Prostate gland (tissue), 2 donors: ENCODE data around the gene PPA1. TPM values are rescaled to one million over a fixed set of nuclear protein-coding genes. Genes with fewer than 3 reads are reported as not detected.
A peak's percentile ranks its signal among the peaks of the same experiment; 100 is the strongest.

ENCODE experiments used
- DNase-seq: peaks from one replicate; pipeline ENCODE4 v3.0.0-alpha.2; 2019; ENCODE audit warnings: low spot score
- H3K27ac ChIP-seq, 2 donors: fragments of 200-600 bp; sonication (generic); 2 replicates each; pipeline ENCODE4 v1.5.1; 2017 to 2019
- H3K27me3 ChIP-seq: fragments of 200-600 bp; sonication (generic); replicated peaks from 2 replicates; pipeline ENCODE4 v1.5.1; 2019; ENCODE audit not compliant: insufficient read depth
- H3K36me3 ChIP-seq, 2 donors: fragments of 200-600 bp; sonication (generic); 1 replicate in 1 of 2; 2 replicates in 1 of 2; pipeline versions ENCODE4 v1.5.1 to v1.8.1; 2017 to 2019
- H3K4me1 ChIP-seq: fragments of 200-600 bp; sonication (generic); replicated peaks from 2 replicates; pipeline ENCODE4 v1.5.1; 2019
- H3K4me3 ChIP-seq, 2 donors: fragments of 200-600 bp; sonication (generic); 2 replicates each; pipeline ENCODE4 v1.5.1; 2017 to 2019
- H3K9me3 ChIP-seq: fragments of 200-600 bp; sonication (generic); 2 replicates; pipeline ENCODE4 v1.5.1; 2017
- CTCF ChIP-seq, 4 experiments: fragments of 200-600 bp in 2 of 4; fragments of 450-650 bp in 2 of 4; sonication (generic) in 2 of 4; IDR thresholded peaks; 1 replicate in 3 of 4; 2 replicates in 1 of 4; pipeline ENCODE4 v1.5.1; 2016 to 2019; ENCODE audit warnings: antibody characterized with exemption in 4 of 4, mild to moderate bottlenecking in 2 of 4, moderate library complexity in 2 of 4
- POLR2A ChIP-seq: fragments of 450-650 bp; IDR thresholded peaks from one replicate; pipeline ENCODE4 v1.6.1; 2016; ENCODE audit warnings: antibody characterized with exemption, mild to moderate bottlenecking
- POLR2AphosphoS5 ChIP-seq: sonication (generic); formaldehyde crosslinking; IDR thresholded peaks from one replicate; pipeline ENCODE4 v1.6.1; 2017; ENCODE audit warnings: antibody characterized with exemption
- WGBS: methylation state at CpG from one replicate; pipeline ENCODE4 v1.1.5; 2018; 5-methylcytosine and 5-hydroxymethylcytosine counted together
- intact Hi-C: fragments of 100-400 bp; cut with DNase I; formaldehyde crosslinking; loops from one replicate; pipeline ENCODE4 v1.14.2; 2022
- total RNA-seq, 2 donors: library from RNA; depleted of rRNA; stranded (reverse); fragments of >200 nt; gene quantifications; one replicate each; pipeline ENCODE4 v1.1.0, GENCODE V29; 2016

PPA1 gene
- total RNA-seq, result 100 to 1,000 TPM in 1 of 2 donors, 10 to 100 TPM in 1; 79.4 to 109 TPM

- H3K4me1 ChIP-seq, result peaks cover 4% of the 10 kb centered on the region
- intact Hi-C loops, result no loop called here
- peak within 1 kb of the TSS; percentile 75 to 77 for H3K27ac ChIP-seq
- H3K9me3 ChIP-seq, result no peaks in the 10 kb centered on the region
- under 1% methylated on average over 63 of the region's 74 CpGs for WGBS
- H3K27me3 ChIP-seq, result no peaks in the 10 kb centered on the region
- no peaks in the 10 kb centered on the region for H3K36me3 ChIP-seq
- DNase-seq, result peak; percentile 97
- TF ChIP-seq CTCF (IDR thresholded peaks at IDR 0.05), result peak in 2 of 4 experiments; percentile 10 to 22
- TF ChIP-seq POLR2AphosphoS5, result peak; percentile 87
- TF ChIP-seq POLR2A, result peak; percentile 95
- H3K4me3 ChIP-seq, result peak within 1 kb of the TSS; percentile 57 to 73
These were observed at the start of gene PPA1 for GRCh38 chr10:70233109-70233938. Gene PPA1, minus strand, starts transcription at chr10:70233429. Its CDS starts 102 bp downstream, at chr10:70233327.

DNA sequence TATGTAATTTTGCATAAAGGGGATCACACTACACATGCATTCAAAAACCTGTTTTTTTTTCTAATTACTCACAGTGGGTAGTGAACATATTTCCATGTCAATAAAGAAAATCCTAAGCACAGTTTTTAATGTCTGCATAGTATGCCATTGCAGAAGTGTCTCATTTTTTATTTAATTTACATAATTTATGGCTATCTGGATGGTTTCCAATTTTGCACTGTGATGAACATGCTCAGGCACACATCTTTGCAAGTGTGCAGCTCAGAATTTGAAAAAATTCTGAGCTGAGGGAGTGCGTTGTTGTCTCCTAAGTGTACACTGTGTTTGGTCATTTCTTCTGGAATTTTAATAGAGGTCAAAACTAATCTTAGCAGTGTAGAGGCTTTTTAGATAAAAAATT lies 48.4 kb upstream of the PPA1 start:
- no peak for TF ChIP-seq CTCF (IDR thresholded peaks at IDR 0.05)
- TF ChIP-seq POLR2A, result no peak
- no peak for TF ChIP-seq POLR2AphosphoS5
- WGBS, result 53% methylated on average over 1 of the region's 1 CpG
- Histone ChIP-seq H3K9me3 (no peaks in the 10 kb centered on the region), H3K36me3 (no peaks in the 10 kb centered on the region), H3K27me3 (no peaks in the 10 kb centered on the region), H3K27ac (no peak overlapping the region), H3K4me1 (no peaks in the 10 kb centered on the region), H3K4me3 (no peak overlapping the region)
- intact Hi-C loops, result no loop called here
- DNase-seq, result no peak

DNA sequence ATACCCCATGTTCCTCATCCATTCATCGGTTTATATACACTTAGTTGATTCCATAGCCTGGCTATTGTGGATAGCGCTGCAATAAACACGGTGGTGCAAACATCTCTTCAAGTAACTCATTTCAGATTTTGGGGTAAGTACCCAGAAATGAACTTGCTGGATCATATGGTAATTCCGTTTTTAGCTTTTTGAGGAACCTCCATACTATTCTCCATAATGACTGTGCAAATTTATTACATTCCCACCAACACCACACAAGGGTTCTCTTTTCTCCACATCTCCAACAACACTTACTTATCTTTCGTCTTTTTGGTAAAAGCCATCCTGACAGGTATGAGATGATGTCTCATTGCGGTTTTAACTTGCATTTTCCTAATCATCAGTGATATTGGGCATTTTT lies 46.9 kb upstream of the PPA1 start:
- intact Hi-C loops, result no loop called here

DNA sequence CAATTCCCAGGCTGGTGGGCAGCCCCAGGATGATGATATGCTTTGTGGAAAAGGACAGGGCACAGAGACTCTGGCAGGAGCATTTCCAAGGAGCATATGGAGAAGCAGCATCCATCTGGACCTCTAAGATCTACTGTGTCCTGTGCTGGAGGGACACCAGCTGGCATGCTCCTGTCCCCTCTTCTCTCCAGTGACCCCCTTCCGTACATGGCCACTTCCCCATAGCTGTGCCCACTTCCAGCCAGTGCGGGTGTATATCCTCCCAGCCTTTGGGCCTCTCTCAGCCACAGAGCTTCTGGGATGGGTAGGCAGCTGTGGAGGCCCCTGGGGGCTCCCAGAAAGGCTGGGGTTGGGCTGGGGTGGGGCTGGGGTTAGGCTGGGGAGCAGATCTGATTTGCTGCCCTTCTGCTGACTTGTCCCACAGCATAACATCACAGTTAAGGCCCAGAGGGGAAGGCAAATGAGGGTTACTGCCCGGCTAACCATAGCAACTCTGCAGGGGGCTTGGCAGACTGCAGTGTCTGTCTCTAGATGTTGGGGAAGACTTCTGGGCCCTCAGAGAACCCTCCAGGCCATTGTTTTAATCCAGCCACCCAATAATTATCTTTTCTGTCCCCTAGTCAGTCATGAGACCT lies 44.3 kb upstream of the PPA1 start:
- no peaks in the 10 kb centered on the region for H3K27me3 ChIP-seq
- no peak overlapping the region for H3K27ac ChIP-seq
- no peaks in the 10 kb centered on the region for H3K4me1 ChIP-seq
- H3K36me3 ChIP-seq, result no peaks in the 10 kb centered on the region
- 74% methylated on average over 3 of the region's 3 CpGs for WGBS
- intact Hi-C loops, result no loop called here
- DNase-seq, result no peak
- H3K4me3 ChIP-seq, result no peak overlapping the region
- no peaks in the 10 kb centered on the region for H3K9me3 ChIP-seq
- no peak for TF ChIP-seq CTCF (IDR thresholded peaks at IDR 0.05)
- no peak for TF ChIP-seq POLR2A
- TF ChIP-seq POLR2AphosphoS5, result no peak

More for the DNA sequence above, 46.9 kb upstream of the PPA1 start:
- TF ChIP-seq POLR2A, result no peak
- no peak for TF ChIP-seq CTCF (IDR thresholded peaks at IDR 0.05)
- TF ChIP-seq POLR2AphosphoS5, result no peak
- DNase-seq, result no peak
- Histone ChIP-seq H3K27me3 (no peaks in the 10 kb centered on the region), H3K27ac (no peak overlapping the region), H3K4me3 (no peak overlapping the region), H3K9me3 (no peaks in the 10 kb centered on the region), H3K4me1 (no peaks in the 10 kb centered on the region), H3K36me3 (no peaks in the 10 kb centered on the region)
- 81% methylated on average over 6 of the region's 6 CpGs for WGBS
